GM12878 (cell line): ENCODE data around the gene DPP6. TPM values are rescaled to one million over a fixed set of nuclear protein-coding genes. Genes with fewer than 3 reads are reported as not detected.

Experiments
- ATAC-seq: fragments of 200-7000 bp; cut with Tn5 transposase; 3 replicates; pipeline ENCODE4 v1.9.1; 2020; ENCODE audit warnings: mild to moderate bottlenecking, moderate library complexity
- BruUV-seq: library from RNA; stranded (reverse); fragments of 400-500 nt; replicated peaks from 2 replicates; lab custom pipeline; 2021; lab: Mats Ljungman, UMichigan
- CTCF ChIA-PET: fragments of 300-600 bp; sonication (Branson Sonifier 250); formaldehyde crosslinking; extraction: SDS; loops from one replicate; lab custom pipeline; 2021; ENCODE audit warnings: inconsistent platforms; lab: Yijun Ruan, JAX
- POLR2A ChIA-PET: fragments of 350-600 bp; formaldehyde crosslinking; extraction: SDS; loops from one replicate; lab custom pipeline; 2021; ENCODE audit warnings: inconsistent platforms; lab: Charles Lee
- RAD21 ChIA-PET: fragments of 300-600 bp; sonication (Branson Sonifier 250); formaldehyde crosslinking; loops from one replicate; lab custom pipeline; 2023; ENCODE audit warnings: antibody characterized with exemption; ENCODE audit not compliant: unreplicated experiment; lab: Charles Lee
- SMC1A ChIA-PET: fragments of 300-600 bp; sonication (Branson Sonifier 250); formaldehyde crosslinking; loops from one replicate; lab custom pipeline; 2023; ENCODE audit not compliant: unreplicated experiment, uncharacterized antibody; lab: Charles Lee
- DNase-seq: peaks from one replicate; pipeline ENCODE4 v3.0.0-alpha.2; 2011; ENCODE audit warnings: low read depth, low spot score
- FAIRE-seq: peaks from 3 replicates; lab custom pipeline; 2011; peaks lifted over from hg19 to GRCh38; lab: Jason Lieb, UNC
- H2AFZ ChIP-seq: 2 replicates; pipeline ENCODE4 v1.6.0; 2011; ENCODE audit warnings: low read depth, low read length, control low read depth; ENCODE audit not compliant: control insufficient read depth
- H3K27ac ChIP-seq: 2 replicates; pipeline ENCODE4 v1.5.1; 2011; ENCODE audit warnings: control low read depth; ENCODE audit not compliant: control insufficient read depth, insufficient read depth
- H3K27me3 ChIP-seq, 2 experiments: replicated peaks in 1 of 2; 2 replicates each; pipeline versions ENCODE4 v1.6.0 to v1.6.1; 2011; ENCODE audit warnings: low read length in 1 of 2; ENCODE audit not compliant: control insufficient read depth in 2 of 2, insufficient read depth in 2 of 2
- H3K36me3 ChIP-seq, 2 experiments: 2 replicates each; pipeline ENCODE4 v1.5.1; 2011; ENCODE audit warnings: low read length in 1 of 2; ENCODE audit not compliant: control insufficient read depth in 2 of 2, insufficient read depth in 2 of 2
- H3K4me1 ChIP-seq: 2 replicates; pipeline ENCODE4 v1.6.1; 2011; ENCODE audit warnings: mild to moderate bottlenecking, low read length, moderate library complexity, mixed read lengths; ENCODE audit not compliant: control insufficient read depth, insufficient read depth
- H3K4me2 ChIP-seq: 2 replicates; pipeline ENCODE4 v1.6.0; 2011; ENCODE audit warnings: control low read depth; ENCODE audit not compliant: control insufficient read depth, insufficient read depth
- H3K4me3 ChIP-seq: fragments of 200-600 bp; sonication (generic); 2 replicates; pipeline ENCODE4 v1.5.1; 2016
- H3K79me2 ChIP-seq: 2 replicates; pipeline ENCODE4 v1.6.0; 2011; ENCODE audit warnings: low read length; ENCODE audit not compliant: control insufficient read depth, insufficient read depth
- H3K9ac ChIP-seq: 2 replicates; pipeline ENCODE4 v1.8.0; 2011; ENCODE audit warnings: low read length, control low read depth, mixed read lengths; ENCODE audit not compliant: control insufficient read depth, insufficient read depth
- H3K9me3 ChIP-seq: replicated peaks from 3 replicates; pipeline ENCODE4 v1.5.1; 2011; ENCODE audit warnings: mild to moderate bottlenecking, low read length; ENCODE audit not compliant: control insufficient read depth, insufficient read depth
- H4K20me1 ChIP-seq: 2 replicates; pipeline ENCODE4 v1.6.0; 2011; ENCODE audit not compliant: control insufficient read depth, insufficient read depth
- CBX3 ChIP-seq: fragments of 200-600 bp; sonication (generic); IDR thresholded peaks from 2 replicates; pipeline ENCODE4 v1.6.1; 2016; ENCODE audit warnings: low read depth, borderline replicate concordance
- CHD2 ChIP-seq: IDR thresholded peaks from 2 replicates; pipeline ENCODE4 v1.6.1; 2011; ENCODE audit warnings: low read depth, low read length, improper control_type of control experiment, borderline replicate concordance
- CREM ChIP-seq: IDR thresholded peaks from 2 replicates; pipeline ENCODE4 v1.6.1; 2014; ENCODE audit warnings: antibody characterized with exemption, low read depth
- JUNB ChIP-seq: IDR thresholded peaks from 2 replicates; pipeline ENCODE4 v1.6.1; 2016; ENCODE audit warnings: antibody characterized with exemption, mild to moderate bottlenecking
- KAT2A ChIP-seq: conservative IDR thresholded peaks from 2 replicates; pipeline ENCODE4 v1.6.1; 2011; ENCODE audit warnings: low read depth, low read length; ENCODE audit not compliant: control insufficient read depth
- POLR2A ChIP-seq: IDR thresholded peaks from 2 replicates; pipeline ENCODE4 v1.6.1; 2011; ENCODE audit warnings: low read depth, mild to moderate bottlenecking, low read length
- POU2F2 ChIP-seq: IDR thresholded peaks from 3 replicates; pipeline ENCODE4 v1.6.1; 2011; ENCODE audit warnings: low read depth, mild to moderate bottlenecking, low read length, borderline replicate concordance
- RAD21 ChIP-seq: IDR thresholded peaks from 2 replicates; pipeline ENCODE4 v1.6.1; 2011; ENCODE audit warnings: mild to moderate bottlenecking, low read depth, low read length, moderate library complexity; ENCODE audit not compliant: insufficient read depth
- SREBF1 ChIP-seq: IDR thresholded peaks from 2 replicates; pipeline ENCODE4 v1.6.1; 2012; ENCODE audit warnings: mild to moderate bottlenecking, low read length
- SUPT20H ChIP-seq: IDR thresholded peaks from 2 replicates; pipeline ENCODE4 v1.6.1; 2011; ENCODE audit warnings: low read depth, mild to moderate bottlenecking, low read length, moderate library complexity, borderline replicate concordance; ENCODE audit not compliant: control insufficient read depth
- TAF1 ChIP-seq: IDR thresholded peaks from 2 replicates; pipeline ENCODE4 v1.6.1; 2011; ENCODE audit warnings: mild to moderate bottlenecking, low read depth, low read length, borderline replicate concordance
- USF2 ChIP-seq: IDR thresholded peaks from 2 replicates; pipeline ENCODE4 v1.6.1; 2011; ENCODE audit warnings: low read depth, low read length, improper control_type of control experiment, borderline replicate concordance
- ZNF217 ChIP-seq: fragments of 450-650 bp; IDR thresholded peaks from 2 replicates; pipeline ENCODE4 v1.6.1; 2017; ENCODE audit warnings: antibody characterized with exemption, mild to moderate bottlenecking
- ZNF24 ChIP-seq: fragments of 450-650 bp; IDR thresholded peaks from 2 replicates; pipeline ENCODE4 v1.6.1; 2017; ENCODE audit warnings: antibody characterized with exemption, mild to moderate bottlenecking
- ZNF274 ChIP-seq: IDR thresholded peaks from one replicate; pipeline ENCODE4 v1.8.0; 2011; ENCODE audit not compliant: insufficient read length, insufficient read depth
- ZNF384 ChIP-seq: IDR thresholded peaks from 2 replicates; pipeline ENCODE4 v1.6.1; 2012; ENCODE audit warnings: low read depth, mild to moderate bottlenecking, low read length, improper control_type of control experiment, borderline replicate concordance
- ZNF592 ChIP-seq: fragments of 450-650 bp; IDR thresholded peaks from 2 replicates; pipeline ENCODE4 v1.6.1; 2017; ENCODE audit warnings: mild to moderate bottlenecking, moderate library complexity
- WGBS: methylation state at CpG from one replicate; pipeline ENCODE4 v1.1.6; 2016; ENCODE audit warnings: low lambda C conversion rate; ENCODE audit not compliant: insufficient replicate concordance, insufficient coverage; ENCODE audit errors: missing lambda C conversion rate; 5-methylcytosine and 5-hydroxymethylcytosine counted together
- in situ Hi-C: fragments of 300-500 bp; cut with MboI; formaldehyde crosslinking; loops from 9 replicates; pipeline ENCODE4 v1.14.3; 2018; ENCODE audit warnings: mixed read lengths
- intact Hi-C: fragments of 100-400 bp; cut with micrococcal nuclease; formaldehyde crosslinking; loops from one replicate; pipeline ENCODE4 v1.14.2; 2022; ENCODE audit not compliant: unreplicated experiment
- polyA plus RNA-seq, 11 experiments: library from polyadenylated mRNA; depleted of rRNA in 4 of 11; unstranded in 6 of 11; stranded (reverse) in 5 of 11; fragments of >200 nt; fragmentation: Nextera tagmentation in 4 of 11; fragmentation: Illumina TruSeq in 1 of 11; extraction: Ambion mirVana in 4 of 11; extraction: Trizol in 1 of 11; gene quantifications; 1 replicate in 1 of 11; 2 replicates in 10 of 11; pipeline versions ENCODE4 v1.2.1 to v1.2.3, GENCODE V29; 2011 to 2016; ENCODE audit warnings: inconsistent platforms in 2 of 11, missing spikeins in 2 of 11, low read depth in 1 of 11
- total RNA-seq, 4 experiments: library from RNA; depleted of rRNA in 3 of 4; stranded (reverse); fragments of >200 nt in 3 of 4; fragmentation: Illumina TruSeq in 1 of 4; extraction: Trizol in 1 of 4; gene quantifications; 2 replicates each; pipeline versions ENCODE4 v1.2.1 to v1.2.3, GENCODE V29; 2013 to 2021

Gene DPP6
- total and polyA plus RNA-seq, 10 of the 15 experiments (the other 5 are each of a cell fraction or from before 2014, with no cell fraction given) = not detected

GRCh38 chr7:154497751-154498150 lies 445.6 kb downstream of the DPP6 start:
- no peaks in the 10 kb centered on the region for H3K79me2 ChIP-seq
- no peaks in the 10 kb centered on the region for H3K9me3 ChIP-seq
- H3K27ac ChIP-seq = no peak overlapping the region
- no TSS peak for BruUV-seq
- ChIA-PET POLR2A (no interaction called here), SMC1A (no interaction called here), CTCF (interaction anchor here (0.6 kb wide), 1 partner anchor 36 kb away, joined by 3 read pairs; no protein-coding TSS in a partner anchor), RAD21 (no interaction called here)
- no peaks in the 10 kb centered on the region for H3K27me3 ChIP-seq
- intact Hi-C loops = no loop called here
- in situ Hi-C loops = no loop called here
- FAIRE-seq (no peak), DNase-seq (no peak), ATAC-seq (no peak)
- no peak overlapping the region for H3K4me2 ChIP-seq
- H3K4me1 ChIP-seq = no peaks in the 10 kb centered on the region
- no peak overlapping the region for H2AFZ ChIP-seq
- H4K20me1 ChIP-seq = no peaks in the 10 kb centered on the region
- TF ChIP-seq CREM (no peak), TAF1 (no peak), KAT2A (no peak), ZNF24 (no peak), ZNF384 (no peak), RAD21 (no peak), ZNF592 (no peak), JUNB (no peak), CBX3 (no peak), SUPT20H (no peak), SREBF1 (no peak), ZNF274 (no peak), USF2 (no peak), ZNF217 (no peak), CHD2 (no peak), POU2F2 (no peak), POLR2A (no peak)
- TF ChIP-seq, all 136 proteins: peak for 0
- no peak overlapping the region for H3K9ac ChIP-seq
- no peaks in the 10 kb centered on the region for H3K36me3 ChIP-seq
- WGBS = 36% methylated on average over 4 of the region's 4 CpGs
- no peak overlapping the region for H3K4me3 ChIP-seq
